ENCODE data around the gene TNFRSF8.
"Not testable (repeated sequence)": the region's sequence is repeated elsewhere in the genome, so short reads cannot be mapped to it uniquely, and the experiment has no call there.

The TNFRSF8 gene

GRCh38 chr1:12039164-12039525 is 24.0 kb upstream of the TNFRSF8 start:
- no peak for DNase-seq

DNA sequence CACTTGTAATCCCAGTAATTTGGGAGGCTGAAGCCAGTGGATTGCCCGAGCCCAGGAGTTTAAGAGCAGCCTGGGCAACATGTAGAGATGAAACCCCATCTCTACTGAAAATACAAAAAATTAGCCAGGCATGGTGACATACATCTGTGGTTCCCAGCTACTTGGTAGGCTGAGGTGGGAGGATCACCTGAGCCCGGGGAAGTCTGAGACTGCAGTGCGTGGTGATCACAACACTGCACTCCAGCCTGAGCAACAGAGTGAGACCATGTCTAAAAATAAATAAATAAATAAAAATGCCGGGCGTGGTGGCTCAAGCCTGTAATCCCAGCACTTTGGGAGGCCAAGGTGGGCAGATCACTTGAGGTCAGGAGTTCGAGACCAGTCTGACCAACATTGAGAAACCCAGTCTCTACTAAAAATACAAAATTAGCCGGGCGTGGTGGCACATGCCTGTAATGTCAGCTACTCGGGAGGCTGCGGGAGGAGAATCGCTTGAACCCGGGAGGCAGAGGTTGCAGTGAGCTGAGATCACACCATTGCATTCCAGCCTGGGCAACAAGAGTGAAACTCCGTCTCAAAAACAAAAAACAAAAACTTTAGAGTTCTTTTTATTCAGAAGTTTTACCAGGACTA is 23.2 kb upstream of the TNFRSF8 start:
- DNase-seq: not testable (repeated sequence)

DNA sequence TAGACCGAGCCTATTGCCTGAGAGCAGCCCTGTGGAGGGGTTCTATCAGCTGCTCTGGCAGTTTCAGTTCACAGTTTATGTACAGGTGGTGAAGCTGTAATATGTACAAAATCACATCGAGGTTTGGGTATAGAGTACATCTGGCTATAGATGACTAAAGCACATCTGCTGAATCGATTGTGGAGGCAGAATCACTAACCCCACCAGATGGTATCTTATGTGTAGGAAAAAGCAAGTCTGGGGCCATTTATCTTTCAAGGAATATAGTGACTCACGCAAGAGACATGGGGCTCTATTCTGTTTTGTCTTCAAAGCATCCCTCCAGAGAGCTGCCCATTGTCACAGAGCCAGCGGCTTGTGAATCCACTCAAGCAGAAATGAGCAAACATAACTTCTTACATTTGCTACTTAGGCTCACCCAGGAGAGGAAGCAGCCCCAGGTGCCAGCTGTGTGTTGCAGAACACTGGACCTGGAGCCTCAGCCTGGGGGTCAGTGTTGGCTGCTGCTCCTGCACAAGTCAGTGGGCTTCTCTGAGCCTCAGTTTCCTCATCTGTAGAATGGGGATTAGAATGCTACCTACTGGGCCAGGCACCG is 22.5 kb upstream of the TNFRSF8 start:
- peak; percentile 39 for DNase-seq

- DNase-seq: not testable (repeated sequence)
Observed at GRCh38 chr1:12044187-12044877, 18.8 kb upstream of the TNFRSF8 start.

DNA sequence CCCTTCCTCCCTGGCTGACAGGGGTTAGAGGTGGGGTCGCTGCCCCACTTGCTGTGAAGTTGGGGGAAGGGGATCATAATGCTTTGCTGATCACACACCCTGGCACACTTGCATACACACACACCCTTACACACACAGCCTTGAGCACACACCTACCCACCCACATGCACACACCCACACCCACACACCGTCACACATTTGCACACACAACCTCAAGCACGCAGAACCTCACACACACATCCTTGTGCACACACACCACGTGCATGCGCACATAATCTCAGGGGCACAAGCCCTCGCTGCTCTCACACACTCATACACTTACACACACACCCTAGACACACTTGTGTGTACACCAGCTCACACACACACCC is 16.4 kb upstream of the TNFRSF8 start:
- no peak for DNase-seq

DNA sequence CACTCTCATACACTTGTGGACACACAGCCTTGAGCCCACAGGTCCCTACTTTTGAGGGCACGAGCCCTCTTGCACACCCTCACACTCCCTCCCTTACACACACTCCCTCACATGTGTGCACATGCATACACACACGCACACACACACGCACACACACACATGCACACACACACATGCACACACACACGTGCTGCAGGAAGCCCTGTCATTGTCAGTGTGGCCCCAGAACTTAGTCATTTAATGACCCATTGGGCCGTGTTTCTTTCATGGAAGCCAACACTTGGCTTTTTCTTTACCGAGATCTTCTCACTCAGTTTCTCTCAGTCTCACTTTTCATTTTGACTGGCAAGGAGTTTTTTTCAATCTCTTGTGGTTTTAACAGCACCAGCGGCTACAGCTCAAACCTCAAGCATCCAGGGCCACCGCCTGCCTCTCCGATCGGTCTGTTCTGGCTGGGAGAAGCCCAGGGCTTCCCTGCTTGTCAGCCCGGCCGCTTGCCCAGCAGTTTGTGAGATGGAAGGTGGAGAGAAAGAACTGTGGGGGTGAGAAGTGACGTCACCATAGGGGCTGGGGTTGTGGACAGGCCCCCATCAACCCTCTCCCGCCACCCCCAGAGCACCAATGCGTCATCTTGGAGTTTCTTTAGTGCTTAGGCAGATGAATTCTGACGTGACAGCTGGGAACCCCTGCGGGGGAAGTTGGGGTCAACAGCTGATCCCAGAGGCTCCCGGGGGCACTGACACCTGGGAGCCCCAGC is 15.8 kb upstream of the TNFRSF8 start:
- DNase-seq: no peak

DNA sequence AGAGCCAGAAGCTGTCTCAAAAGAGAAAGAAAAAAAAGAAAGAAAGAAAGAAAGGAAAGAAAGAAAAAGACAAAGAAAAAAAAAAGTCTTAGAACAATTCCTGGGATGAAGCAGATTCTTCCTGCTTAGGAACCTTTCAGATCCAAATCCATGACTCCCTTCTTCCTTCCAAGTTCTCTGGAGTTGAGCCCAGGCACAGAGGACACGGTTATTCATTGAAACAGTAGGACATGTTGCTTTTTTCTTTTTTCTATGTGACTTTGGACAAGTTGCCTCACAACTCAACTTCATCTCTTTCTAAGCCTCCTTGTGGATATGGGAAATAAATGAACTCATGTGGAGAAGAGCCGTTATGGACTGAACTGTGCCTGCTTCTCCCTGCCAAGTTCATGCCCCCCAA is 14.7 kb upstream of the TNFRSF8 start:
- no peak for DNase-seq

DNA sequence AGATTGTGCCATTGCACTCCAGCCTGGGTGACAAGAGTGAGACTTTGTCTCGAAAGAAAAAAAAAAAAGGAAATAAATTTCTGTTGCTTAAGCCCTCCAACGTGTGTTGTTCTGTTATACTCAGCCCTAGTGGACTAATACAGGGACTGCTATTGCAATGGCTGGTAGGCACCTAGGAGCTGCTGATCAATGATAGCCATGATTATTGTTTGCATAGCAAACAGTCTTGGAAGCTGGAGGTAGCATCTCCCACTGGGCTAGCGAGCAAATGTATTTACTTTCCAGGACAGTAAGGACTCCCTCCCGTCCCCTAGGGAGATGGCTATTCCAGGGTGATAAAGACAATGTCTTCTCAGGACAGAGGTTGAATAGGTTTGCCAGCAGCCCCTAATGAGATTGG is 13.5 kb upstream of the TNFRSF8 start:
- no peak for DNase-seq

DNA sequence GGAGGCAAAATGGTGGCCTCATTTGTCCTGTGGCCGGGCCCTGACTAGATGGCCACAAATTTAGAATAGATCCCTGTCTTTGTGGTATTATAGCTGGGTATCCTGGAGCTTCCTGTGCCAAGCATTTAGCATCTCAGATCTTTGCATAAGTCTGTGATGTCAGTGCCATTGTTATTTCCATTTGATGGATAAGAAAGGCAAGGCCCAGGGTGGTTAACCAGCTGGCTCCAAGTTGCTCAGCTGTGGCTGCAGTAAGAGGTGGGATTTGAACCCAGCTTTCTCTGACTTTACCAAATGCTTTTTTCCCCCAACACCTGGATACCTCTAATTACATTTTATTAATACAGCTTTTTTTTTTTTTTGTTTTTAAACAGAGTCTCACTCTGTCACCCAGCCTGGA is 11.7 kb upstream of the TNFRSF8 start:
- no peak for DNase-seq

DNA sequence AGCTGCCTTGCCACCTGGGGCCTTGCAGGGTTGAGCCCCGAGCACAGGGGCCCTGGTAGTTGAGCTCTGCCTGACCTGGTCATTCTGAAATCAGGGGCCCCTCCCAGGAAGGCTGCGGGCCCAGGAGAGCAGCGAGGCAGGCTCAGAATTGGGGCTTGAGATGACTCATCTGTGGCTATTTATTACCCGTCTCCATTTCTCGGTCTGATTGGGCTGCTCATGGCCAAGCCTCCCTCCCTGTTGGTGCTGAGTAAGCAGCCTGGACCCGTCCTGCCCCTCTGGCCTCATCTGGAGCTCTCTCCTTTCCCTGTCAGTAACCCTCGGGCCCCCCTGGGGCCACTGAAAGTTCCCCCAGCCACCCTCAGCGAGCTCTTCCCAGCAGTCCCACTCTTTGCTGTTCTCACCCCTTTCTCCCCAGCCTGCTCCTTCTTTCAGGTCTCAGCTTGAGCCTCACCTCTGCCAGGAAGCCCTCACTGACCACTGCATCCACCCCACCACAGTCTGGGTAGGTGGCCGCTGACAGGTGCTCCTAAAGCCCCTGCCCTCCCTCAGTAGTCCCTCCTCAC is 11.0 kb upstream of the TNFRSF8 start:
- no peak for DNase-seq

DNA sequence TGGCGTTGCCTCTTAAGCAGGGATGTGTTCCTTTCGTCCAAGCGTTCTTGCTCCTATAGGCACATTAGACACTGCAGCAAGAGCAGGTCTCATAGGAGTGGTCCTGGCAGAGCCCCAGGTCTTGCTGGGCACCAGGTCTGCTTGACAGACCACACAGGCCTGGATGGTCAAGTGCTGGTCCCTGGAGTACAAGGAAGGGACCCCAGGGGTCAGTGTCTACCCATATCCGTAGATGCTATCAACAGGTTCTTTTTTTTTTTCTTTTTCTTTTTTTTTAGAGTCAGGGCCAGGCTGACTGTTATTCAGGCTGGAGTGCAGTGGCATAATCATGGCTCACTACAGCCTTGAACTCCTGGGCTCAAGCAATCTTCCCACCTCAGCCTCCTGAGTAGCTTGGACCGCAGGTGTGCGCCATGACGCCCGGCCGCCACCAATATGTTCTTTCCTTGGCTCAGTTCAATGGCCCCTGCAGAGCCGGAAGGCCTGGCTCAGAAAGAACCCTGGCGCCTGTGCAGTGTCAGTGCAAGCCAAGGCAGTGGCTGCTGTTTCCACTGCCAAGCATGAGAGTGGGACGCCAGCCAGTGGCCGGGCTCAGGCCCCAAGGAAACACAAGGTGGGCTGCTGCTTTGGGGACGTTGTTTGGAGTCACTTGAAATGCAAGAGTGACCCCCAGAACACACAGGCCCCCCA is 10.0 kb upstream of the TNFRSF8 start:
- no peak for DNase-seq

GRCh38 chr1:12053752-12054548 is 9.2 kb upstream of the TNFRSF8 start:
- DNase-seq: no peak

- no peak for DNase-seq
Observed at GRCh38 chr1:12055259-12055658, 7.8 kb upstream of the TNFRSF8 start.

DNA sequence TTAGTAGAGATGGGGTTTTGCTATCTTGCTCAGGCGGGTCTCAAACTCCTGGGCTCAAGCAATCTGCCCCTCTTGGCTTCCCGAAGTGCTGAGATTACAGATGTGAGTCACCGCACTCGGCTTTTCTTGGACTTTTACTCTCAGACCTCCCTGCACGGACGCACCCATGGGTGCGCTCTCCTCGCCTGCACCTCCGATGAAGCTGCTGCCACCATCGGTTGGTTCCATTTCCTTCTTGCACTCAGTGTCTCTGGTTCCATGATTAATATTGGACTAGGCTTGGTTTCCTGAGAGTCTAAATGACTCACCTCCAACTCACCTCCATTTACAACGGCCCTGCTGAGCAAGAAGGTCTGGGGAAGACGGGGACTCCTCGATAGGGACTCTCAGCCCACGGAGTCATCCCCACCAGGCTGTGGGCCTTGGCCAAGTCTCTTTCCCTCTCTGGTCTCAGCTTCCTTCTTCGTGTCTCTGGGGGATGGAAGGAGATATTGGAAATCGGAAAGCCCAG is 6.7 kb upstream of the TNFRSF8 start:
- DNase-seq: no peak

GRCh38 chr1:12057382-12057781 is 5.7 kb upstream of the TNFRSF8 start:
- DNase-seq: no peak

DNA sequence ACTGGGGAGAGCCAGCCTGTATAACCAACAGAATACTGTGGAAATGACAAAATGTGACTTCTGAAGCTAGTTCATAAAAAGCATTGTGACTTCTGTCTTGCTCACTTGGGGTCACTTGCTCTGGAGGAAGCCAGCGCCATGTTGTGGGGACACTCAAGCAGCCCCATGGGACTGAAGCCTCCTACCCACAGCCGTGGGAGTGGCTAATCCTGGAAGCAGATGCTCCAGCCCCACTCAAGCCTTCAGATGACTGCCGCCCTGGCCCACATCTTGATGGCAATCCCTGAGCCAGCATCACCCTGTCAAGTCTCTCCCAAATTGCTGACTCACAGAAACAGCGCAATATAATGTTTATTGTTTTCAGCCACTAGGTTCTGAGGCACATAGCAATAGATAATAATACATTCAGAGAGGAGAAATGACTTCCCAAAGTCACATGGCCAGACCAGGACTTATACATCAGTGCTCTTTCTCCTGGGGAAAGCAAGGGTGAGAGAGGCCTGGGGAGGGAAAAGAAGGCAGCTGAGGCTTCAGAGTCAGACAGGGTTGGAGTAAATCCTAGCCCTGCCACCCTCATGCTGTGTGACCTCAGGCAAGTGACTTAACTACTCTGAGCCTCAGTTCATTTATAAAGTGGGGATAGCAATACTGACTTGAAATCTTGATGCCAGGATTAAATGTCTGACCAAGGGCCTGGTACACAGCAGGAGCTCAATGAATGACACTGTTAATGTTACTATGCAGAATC is 5.0 kb upstream of the TNFRSF8 start:
- no peak for DNase-seq

- DNase-seq: no peak
Observed at GRCh38 chr1:12059226-12059625, 3.9 kb upstream of the TNFRSF8 start.

- no peak for DNase-seq
Observed at GRCh38 chr1:12059722-12060464, 3.2 kb upstream of the TNFRSF8 start.

GRCh38 chr1:12060500-12060899 is 2.6 kb upstream of the TNFRSF8 start:
- DNase-seq: no peak
